ENCODE results near the gene ITGB3BP.

ITGB3BP gene

GRCh38 chr1:63498106-63498505 is 24.9 kb downstream of the ITGB3BP start:
- H3K9me2 ChIP-seq (replicated peaks; ENCODE audit: insufficient read depth, low read length), result no peaks in the 10 kb centered on the region
- H3K27me3 ChIP-seq (ENCODE audit: low read length), result no peaks in the 10 kb centered on the region
- H3K4me2 ChIP-seq (ENCODE audit: low read depth, low read length, poor library complexity, severe bottlenecking), result no peak overlapping the region
- no peaks in the 10 kb centered on the region for H3K9me3 ChIP-seq (ENCODE audit: insufficient read depth, low read length)
- H2AFZ ChIP-seq (ENCODE audit: low read depth, low read length, severe bottlenecking), result no peak overlapping the region
- H3K4me3 ChIP-seq (ENCODE audit: insufficient read depth, low read length, poor library complexity, severe bottlenecking), result no peak overlapping the region
- TF ChIP-seq EZH2phosphoT487 (conservative IDR thresholded peaks at IDR 0.05; ENCODE audit: low read length) (no peak), CTCF (IDR thresholded peaks at IDR 0.05; ENCODE audit: insufficient read depth, low read length, poor library complexity, severe bottlenecking) (no peak)
- no peak overlapping the region for H3K9ac ChIP-seq (ENCODE audit: low read length)
- no peaks in the 10 kb centered on the region for H4K20me1 ChIP-seq (ENCODE audit: low read depth, low read length)
- H3K79me2 ChIP-seq (ENCODE audit: insufficient read depth, low read length), result peaks cover 31% of the 10 kb centered on the region
- H3F3A ChIP-seq (ENCODE audit: insufficient read depth), result 0 out of 2 replicates have a peak, but pooled peaks cover 8% of the 10 kb centered on the region
- no peak overlapping the region for H3K27ac ChIP-seq (ENCODE audit: low read depth, low read length)
- H3K36me3 ChIP-seq (ENCODE audit: low read length), result 0 out of 2 replicates have a peak, but pooled peaks cover 4% of the 10 kb centered on the region

GRCh38 chr1:63497577-63497976 is 25.4 kb downstream of the ITGB3BP start:
- TF ChIP-seq CTCF (IDR thresholded peaks at IDR 0.05; ENCODE audit: insufficient read depth, low read length, poor library complexity, severe bottlenecking), result no peak
- no peak for TF ChIP-seq EZH2phosphoT487 (conservative IDR thresholded peaks at IDR 0.05; ENCODE audit: low read length)
- H3F3A ChIP-seq (ENCODE audit: insufficient read depth), result 0 out of 2 replicates have a peak, but pooled peaks cover 8% of the 10 kb centered on the region
- no peak overlapping the region for H3K4me3 ChIP-seq (ENCODE audit: insufficient read depth, low read length, poor library complexity, severe bottlenecking)
- no peaks in the 10 kb centered on the region for H3K27me3 ChIP-seq (ENCODE audit: low read length)
- H3K27ac ChIP-seq (ENCODE audit: low read depth, low read length), result no peak overlapping the region
- H4K20me1 ChIP-seq (ENCODE audit: low read depth, low read length), result no peaks in the 10 kb centered on the region
- H3K4me2 ChIP-seq (ENCODE audit: low read depth, low read length, poor library complexity, severe bottlenecking), result no peak overlapping the region
- H3K9me3 ChIP-seq (ENCODE audit: insufficient read depth, low read length), result no peaks in the 10 kb centered on the region
- H3K9me2 ChIP-seq (replicated peaks; ENCODE audit: insufficient read depth, low read length), result no peaks in the 10 kb centered on the region
- no peak overlapping the region for H2AFZ ChIP-seq (ENCODE audit: low read depth, low read length, severe bottlenecking)
- no peak overlapping the region for H3K9ac ChIP-seq (ENCODE audit: low read length)
- H3K79me2 ChIP-seq (ENCODE audit: insufficient read depth, low read length), result peaks cover 31% of the 10 kb centered on the region
- H3K36me3 ChIP-seq (ENCODE audit: low read length), result 0 out of 2 replicates have a peak, but pooled peaks cover 4% of the 10 kb centered on the region

- Histone ChIP-seq H3K9me3 (ENCODE audit: insufficient read depth, low read length) (no peaks in the 10 kb centered on the region), H3K9me2 (replicated peaks; ENCODE audit: insufficient read depth, low read length) (no peaks in the 10 kb centered on the region), H3K9ac (ENCODE audit: low read length) (no peak overlapping the region), H3K4me2 (ENCODE audit: low read depth, low read length, poor library complexity, severe bottlenecking) (no peak overlapping the region), H3K79me2 (ENCODE audit: insufficient read depth, low read length) (no peaks in the 10 kb centered on the region), H3K36me3 (ENCODE audit: low read length) (peaks cover 7% of the 10 kb centered on the region; the same call in 1 of the 2 replicates), H3K4me3 (ENCODE audit: insufficient read depth, low read length, poor library complexity, severe bottlenecking) (no peak overlapping the region), H3K27ac (ENCODE audit: low read depth, low read length) (no peak overlapping the region), H3F3A (ENCODE audit: insufficient read depth) (0 out of 2 replicates have a peak, but pooled peaks cover 3% of the 10 kb centered on the region), H2AFZ (ENCODE audit: low read depth, low read length, severe bottlenecking) (no peak overlapping the region), H4K20me1 (ENCODE audit: low read depth, low read length) (no peaks in the 10 kb centered on the region), H3K27me3 (ENCODE audit: low read length) (no peaks in the 10 kb centered on the region)
- no peak for TF ChIP-seq CTCF (IDR thresholded peaks at IDR 0.05; ENCODE audit: insufficient read depth, low read length, poor library complexity, severe bottlenecking)
- no peak for TF ChIP-seq EZH2phosphoT487 (conservative IDR thresholded peaks at IDR 0.05; ENCODE audit: low read length)
These were observed 35.5 kb downstream of the ITGB3BP start for GRCh38 chr1:63487336-63488065.
